Loucy (cell line): Measurements from ENCODE around the gene RER1.

Experiments used
- CTCF ChIP-seq: fragments of 200-600 bp; sonication (generic); conservative IDR thresholded peaks from 2 replicates; pipeline ENCODE4 v1.5.1; 2014; ENCODE audit warnings: mild to moderate bottlenecking, antibody characterized with exemption, low read length
- EZH2phosphoT487 ChIP-seq: fragments of 200-600 bp; IDR thresholded peaks from 2 replicates; pipeline ENCODE4 v1.6.1; 2018; ENCODE audit warnings: antibody characterized with exemption, mild to moderate bottlenecking, moderate library complexity, borderline replicate concordance

DNA sequence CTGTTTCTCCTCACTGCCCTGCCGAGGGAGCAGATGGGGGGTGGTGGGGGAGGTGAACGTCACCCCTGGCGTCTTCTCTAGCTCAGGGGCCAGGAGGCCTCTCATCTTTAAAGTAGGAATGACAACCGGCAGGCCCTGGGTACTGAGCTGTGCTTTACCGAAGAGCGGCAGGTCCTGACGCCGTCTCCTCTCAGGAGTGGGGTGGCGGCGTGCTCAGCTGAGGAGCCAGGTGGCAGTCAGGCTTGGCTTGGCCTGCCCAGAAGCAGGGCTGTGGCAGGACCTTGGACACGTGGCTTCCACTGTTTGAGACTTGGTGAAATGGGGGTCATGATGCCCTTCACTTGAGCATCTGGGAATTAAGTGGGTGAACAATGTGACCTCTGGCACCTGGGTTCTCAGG is 3.1 kb downstream of the RER1 start:
- TF ChIP-seq CTCF (no peak), EZH2phosphoT487 (no peak)
